HG03469 (cell line): ENCODE data around the gene SLC30A2.

Source experiments
- ATAC-seq: cut with Tn5 transposase; IDR thresholded peaks from one replicate; pipeline ENCODE4 v1.9.1; 2021; ENCODE audit warnings: mild to moderate bottlenecking, moderate library complexity, moderate number of reproducible peaks; ENCODE audit not compliant: unreplicated experiment

The SLC30A2 gene

DNA sequence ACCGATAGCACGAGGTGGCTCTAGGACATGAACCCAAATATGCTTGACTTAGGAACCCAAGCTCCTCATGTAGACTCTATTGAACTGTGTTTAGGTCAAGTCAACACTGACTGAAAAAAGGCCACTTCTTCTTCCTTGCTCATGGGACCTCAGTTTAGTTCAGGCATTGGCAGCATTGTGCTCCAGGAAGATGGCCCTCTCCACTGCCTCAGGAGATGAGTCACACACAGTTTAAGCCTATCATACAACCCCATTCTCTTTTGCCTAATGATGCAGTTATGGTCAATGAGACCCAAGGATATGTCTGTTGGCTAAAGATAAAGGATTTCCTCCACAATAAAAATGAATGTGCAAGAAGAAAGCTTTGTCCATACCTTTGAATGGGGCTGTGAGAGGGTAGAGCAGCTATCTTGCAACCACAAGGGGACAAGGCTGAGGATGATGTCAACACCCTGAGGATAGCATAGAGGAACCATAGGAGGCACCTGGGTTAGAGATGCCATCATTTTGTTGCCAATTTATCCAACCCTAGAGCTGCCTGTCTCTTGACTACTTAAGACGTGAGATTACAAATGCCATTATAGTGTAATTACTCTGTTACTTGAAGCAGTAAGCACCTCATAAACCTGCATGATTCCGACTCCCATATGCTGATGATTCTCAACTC lies 24.5 kb upstream of the SLC30A2 start:
- no peak for ATAC-seq

DNA sequence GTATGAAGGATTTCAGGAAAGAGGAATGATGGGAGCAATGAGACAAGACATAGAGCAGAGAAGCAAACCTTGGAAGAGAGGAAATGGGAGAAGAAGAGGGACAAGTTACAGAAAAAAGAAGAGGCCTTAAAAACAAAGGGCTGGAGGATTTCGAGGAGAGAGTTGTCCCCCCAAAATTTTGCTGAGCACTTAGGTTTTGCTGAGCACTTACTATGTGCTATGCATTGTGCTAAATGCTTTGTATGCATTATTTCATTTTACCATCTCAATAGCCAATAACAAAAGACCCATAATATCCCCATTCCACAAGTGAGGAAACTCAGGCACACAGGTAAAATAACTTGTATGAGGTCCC lies 24.0 kb upstream of the SLC30A2 start:
- ATAC-seq, result no peak

- no peak for ATAC-seq
These were observed 21.6 kb upstream of the SLC30A2 start, which contains the start of gene TRIM63 for GRCh38 chr1:26067432-26067911. Gene TRIM63, minus strand, starts transcription at chr1:26067630. Its CDS starts 136 bp downstream, at chr1:26067494.

DNA sequence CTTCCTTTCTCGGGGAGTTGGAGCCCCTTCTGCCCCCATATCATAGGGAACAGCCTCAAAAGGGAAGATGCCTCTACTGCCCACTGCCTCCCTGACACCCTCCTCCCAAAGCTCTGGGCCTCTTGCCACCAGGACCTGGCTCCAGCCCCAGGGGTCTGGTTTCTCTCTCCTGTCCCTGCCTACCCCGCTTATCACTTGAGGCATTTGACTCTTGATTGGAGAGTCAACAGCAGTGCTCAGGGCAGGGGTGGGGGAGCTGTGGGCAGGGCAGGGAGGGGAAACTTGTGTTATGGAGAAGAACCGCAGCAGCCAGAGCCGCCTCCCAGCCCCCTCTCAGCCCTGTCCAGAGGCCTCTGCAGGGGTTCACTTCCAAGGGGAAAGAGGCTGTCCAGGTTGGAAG lies 20.9 kb upstream of the SLC30A2 start:
- ATAC-seq, result no peak

DNA sequence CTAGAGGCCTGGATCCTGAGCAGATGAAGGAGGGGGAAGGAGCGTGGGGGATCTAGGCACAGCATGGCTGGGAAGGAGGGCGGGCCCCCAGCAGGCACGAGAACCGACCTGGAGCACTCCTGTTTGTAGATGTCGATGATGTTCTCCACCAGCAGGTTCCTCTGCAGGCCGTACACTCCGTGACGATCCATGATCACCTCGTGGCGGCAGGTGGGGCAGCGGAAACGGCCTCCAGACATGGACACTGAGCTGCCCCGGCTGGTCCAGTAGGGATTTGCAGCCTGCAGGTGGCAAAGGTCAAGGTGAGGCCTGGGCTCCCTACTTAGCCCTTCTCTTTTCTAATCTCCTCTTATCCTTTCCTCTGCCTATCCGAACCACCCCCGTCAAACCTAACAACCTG lies 20.2 kb upstream of the SLC30A2 start:
- no peak for ATAC-seq

DNA sequence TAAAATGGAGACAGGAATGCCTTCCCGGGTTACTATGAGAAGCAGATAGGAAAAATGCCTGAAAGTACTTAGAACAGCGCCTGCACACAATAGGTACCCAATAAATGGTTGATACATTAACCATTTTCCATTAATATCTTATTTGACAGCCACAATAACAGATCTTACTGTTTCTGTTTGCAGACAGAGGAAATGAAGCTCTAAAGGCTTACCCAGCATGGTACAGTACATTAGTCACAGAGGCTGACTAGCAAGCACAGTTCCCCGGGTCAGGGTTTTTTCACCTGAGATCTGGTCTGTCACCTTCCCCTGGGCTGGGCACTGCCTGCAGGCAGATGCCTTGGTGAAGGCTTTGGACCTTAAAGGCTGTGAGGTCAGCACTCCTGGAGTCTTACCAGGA lies 18.6 kb upstream of the SLC30A2 start:
- no peak for ATAC-seq

DNA sequence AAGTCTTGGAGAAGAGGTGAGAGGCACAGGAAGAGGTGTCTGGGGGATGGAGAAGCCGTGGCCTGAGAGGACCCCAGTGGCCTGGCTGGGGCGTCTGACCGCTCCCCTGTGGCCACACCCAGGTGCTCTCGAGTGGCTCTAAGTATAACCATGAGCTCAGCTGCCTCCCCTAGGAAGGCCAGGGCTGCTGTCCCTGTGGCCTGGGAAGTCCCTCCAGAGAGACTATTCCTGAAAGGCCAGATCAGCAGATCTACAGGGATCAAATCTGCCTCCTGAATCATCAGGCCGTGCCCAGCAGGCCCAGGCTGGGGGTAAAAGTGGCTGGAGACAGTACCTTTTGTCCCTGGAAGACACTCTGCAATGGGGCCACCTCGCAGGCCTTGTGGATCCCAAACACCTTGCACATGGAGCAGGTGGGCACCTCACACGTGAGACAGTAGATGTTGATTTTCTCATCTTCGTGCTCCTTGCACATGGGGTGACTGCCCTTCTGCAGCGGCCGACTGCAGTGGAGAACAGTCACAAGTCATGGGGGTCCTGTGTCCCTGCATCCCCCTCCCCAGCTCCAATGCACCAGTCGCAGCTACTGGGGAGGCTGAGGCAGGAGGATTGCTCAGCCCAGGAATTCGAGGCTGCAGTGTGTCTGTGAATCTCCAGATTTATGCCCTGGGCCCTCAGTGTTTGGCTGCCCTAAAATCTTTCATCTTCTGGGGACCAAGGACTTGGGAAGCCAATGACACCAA lies 15.1 kb upstream of the SLC30A2 start:
- ATAC-seq, result no peak

- ATAC-seq, result no peak
These were observed 14.0 kb upstream of the SLC30A2 start for GRCh38 chr1:26059906-26060305.

GRCh38 chr1:26058052-26058595 lies 12.2 kb upstream of the SLC30A2 start:
- ATAC-seq, result no peak

GRCh38 chr1:26057189-26057588 lies 11.3 kb upstream of the SLC30A2 start:
- no peak for ATAC-seq

GRCh38 chr1:26055041-26055440 lies 9.1 kb upstream of the SLC30A2 start:
- ATAC-seq, result no peak

DNA sequence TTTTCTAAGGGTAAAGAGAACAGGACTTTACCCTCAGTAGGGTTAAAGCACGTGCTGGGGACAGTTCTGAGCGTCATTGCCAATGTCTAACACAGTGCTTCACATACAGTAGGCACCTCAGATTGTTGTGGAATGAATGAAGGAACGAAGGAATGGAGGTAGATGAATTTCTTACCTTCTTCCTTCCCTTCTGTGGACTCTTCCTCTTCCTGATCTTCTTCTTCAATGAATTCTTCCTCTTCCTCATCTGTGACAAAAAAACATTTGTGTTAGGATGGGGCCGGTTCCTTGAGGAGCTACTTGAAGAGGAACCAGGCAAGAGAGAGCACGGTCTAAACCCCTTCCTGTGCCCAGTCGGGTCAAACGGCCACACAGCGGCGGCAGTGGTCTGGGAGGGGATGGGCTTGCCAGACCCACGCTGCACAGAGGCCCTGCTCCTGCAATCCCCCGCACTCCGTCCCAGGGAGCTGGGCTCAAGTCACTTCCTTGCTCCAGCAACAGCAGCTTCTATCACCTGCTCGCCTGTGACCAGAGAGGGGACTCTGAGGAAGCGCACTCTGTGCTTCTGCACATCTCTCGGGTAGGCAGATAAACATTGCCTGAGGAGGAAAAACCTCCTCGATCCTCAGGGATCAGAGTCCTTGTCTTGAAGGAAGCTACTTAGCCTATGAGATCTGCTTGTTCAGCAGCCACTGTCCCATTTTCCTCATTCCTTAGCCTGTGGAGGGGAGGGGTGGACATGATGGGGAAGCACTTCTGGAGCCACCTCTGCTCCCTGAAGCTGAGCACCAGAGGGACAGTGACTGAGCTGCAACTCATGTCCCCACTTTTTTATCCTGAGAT lies 8.0 kb upstream of the SLC30A2 start:
- no peak for ATAC-seq

DNA sequence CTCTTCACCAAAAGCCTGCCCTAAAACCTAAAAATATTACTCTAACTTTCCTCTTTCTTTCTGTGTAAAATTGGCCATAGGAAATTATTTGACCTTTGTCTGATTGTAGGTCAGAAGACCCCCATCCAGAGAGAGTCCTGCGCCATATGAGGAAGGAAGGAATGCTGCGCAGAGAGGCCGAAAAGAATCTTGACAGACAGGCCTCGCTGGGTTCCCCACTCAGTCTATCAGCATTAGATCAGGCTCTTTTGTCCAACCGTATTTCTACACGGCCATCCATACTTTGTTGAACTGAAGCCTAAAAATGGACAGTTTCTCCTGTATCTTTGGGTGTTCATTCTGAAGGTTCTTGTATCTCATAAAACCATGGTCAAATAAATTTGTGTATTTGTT lies 4.3 kb upstream of the SLC30A2 start:
- ATAC-seq, result no peak

GRCh38 chr1:26049531-26050247 lies 3.8 kb upstream of the SLC30A2 start:
- ATAC-seq, result no peak

DNA sequence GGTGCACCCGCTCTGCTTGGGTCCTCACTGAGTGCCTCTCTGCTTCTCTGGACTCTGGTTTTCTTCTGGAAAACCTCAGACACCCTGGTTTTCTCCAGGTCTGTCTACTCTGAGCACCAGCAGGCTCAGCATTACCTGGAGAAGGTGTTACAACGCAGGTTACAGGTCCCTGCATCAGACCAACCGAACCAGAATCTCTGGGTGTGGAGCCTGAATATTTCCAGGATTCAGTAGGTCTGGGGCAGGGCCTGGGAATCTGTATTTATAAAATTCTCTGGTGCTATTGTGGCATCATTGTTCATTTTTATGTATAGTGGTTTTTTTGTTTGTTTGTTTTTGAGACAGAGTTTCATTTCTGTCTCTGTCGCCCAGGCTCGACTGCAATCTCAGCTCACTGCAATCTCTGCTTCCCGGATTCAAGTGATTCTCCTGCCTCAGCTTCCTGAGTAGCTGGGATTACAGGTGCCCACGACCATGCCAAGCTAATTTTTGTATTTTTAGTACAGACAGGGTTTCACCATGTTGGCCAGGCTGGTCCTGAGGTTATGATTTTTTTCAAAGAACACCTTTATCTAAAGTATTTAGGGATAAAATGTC lies 1.5 kb upstream of the SLC30A2 start:
- no peak for ATAC-seq

- ATAC-seq, result no peak
These were observed 553 bp upstream of the SLC30A2 start for GRCh38 chr1:26046246-26047095.

DNA sequence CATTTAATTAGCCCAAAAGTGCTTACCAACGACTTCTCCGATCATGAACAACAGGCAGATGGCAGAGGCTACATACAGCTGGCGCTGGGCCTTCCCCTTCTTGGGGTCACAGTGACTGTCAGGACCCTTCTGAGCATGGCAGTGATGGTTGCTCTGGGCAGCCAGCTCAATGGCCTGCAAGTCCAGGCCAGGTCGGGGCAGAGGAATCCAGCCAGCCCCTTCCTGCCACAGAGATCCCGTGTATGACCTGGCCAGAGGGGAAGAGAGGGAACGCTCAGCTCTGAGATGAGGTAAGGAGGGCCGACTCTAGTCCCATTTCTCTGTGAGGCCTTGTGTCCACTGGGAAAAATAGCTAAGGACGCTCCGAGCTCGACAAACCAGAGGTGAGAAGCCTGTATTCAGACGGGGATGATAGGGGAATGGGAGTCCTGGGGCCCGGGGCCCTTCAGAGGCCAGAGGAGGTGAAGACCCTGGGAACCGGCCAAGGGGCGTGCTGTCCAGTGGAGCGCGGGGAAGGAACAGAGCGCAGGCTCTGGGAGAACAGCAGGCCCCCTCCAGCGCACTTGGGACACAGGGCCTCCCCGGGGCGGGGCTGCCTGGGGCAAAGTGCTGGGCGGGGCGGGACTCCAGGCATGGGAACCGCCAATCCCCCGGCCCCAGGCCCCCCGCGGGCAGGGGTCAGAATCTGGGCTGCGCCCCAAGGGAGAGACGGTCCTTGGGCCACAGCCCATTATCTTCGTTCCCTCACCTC lies 772 bp downstream of the SLC30A2 start:
- no peak for ATAC-seq

DNA sequence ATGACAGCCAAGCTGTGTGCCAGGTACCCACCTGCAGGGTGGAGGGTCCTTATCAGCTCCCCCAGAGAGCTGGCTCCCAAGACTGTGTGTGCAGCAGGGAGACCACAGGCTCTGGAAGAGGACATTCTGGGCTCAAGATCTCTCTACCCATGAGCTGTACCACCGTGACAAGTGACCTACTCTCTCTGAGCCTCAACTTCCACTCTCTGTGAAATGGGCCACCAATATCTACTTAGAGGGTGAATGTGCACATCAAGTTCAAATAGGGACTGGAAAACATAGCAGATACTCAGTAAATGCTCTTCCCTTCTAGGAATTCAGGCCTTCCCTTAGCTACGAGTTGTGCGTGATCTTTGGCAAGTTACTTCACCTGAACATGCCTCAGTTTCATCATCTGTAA lies 1.5 kb downstream of the SLC30A2 start:
- ATAC-seq, result no peak

- ATAC-seq, result no peak
These were observed 2.2 kb downstream of the SLC30A2 start for GRCh38 chr1:26043765-26044164.
